HG03060 (cell line): ENCODE data around the gene C19orf53.

Experiments used
- ATAC-seq: cut with Tn5 transposase; IDR thresholded peaks from one replicate; pipeline ENCODE4 v1.9.1; 2021; ENCODE audit warnings: low read depth, moderate number of reproducible peaks; ENCODE audit not compliant: unreplicated experiment

Gene C19orf53

DNA sequence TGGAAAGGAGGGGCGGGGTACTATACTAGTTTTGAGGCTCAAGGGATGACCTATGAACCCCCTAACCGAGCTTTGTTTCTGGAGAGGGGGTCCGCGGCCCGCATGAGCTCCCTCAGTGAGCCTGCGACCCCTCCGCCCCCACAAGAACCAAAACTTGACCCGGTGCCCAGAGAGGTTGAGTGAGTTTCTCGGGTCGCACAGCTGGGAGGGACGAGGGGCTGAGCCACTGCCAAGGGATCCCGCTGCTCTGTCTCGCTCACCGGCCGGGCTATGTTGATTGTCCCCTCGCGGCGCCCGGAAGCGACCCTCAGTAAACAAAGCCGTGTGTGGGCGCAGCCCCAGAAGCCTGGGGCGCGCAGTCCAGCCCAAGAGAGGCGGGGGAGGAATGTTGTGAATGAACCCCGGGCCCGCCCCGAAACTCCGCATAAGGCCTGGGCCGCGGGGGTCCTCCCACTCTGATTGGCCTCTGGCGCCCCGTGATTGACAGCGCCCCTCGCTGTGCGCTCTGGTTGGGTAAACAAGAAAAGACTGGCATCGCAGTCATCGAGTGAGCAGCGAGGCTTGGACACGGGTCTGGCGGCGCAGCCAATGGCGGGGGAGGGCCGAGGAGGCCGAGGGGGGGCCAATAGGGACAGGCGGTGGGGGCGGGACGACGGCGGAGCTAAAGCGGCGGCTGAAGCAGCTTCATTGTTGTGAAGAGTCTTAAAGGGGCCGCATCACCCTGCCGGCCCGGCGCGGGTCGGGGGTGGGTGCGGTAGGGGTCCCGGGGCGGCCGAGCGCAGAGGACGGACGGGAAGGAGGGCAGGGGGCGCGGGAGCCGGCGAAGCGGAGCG is 20.7 kb downstream of the C19orf53 start, which contains the start of gene ZSWIM4:
ZSWIM4 (plus strand) TSS at position 687 of the 833 bp plus-strand sequence. CDS start 206 bp downstream, outside the sequence.
- peak; percentile 86 for ATAC-seq

DNA sequence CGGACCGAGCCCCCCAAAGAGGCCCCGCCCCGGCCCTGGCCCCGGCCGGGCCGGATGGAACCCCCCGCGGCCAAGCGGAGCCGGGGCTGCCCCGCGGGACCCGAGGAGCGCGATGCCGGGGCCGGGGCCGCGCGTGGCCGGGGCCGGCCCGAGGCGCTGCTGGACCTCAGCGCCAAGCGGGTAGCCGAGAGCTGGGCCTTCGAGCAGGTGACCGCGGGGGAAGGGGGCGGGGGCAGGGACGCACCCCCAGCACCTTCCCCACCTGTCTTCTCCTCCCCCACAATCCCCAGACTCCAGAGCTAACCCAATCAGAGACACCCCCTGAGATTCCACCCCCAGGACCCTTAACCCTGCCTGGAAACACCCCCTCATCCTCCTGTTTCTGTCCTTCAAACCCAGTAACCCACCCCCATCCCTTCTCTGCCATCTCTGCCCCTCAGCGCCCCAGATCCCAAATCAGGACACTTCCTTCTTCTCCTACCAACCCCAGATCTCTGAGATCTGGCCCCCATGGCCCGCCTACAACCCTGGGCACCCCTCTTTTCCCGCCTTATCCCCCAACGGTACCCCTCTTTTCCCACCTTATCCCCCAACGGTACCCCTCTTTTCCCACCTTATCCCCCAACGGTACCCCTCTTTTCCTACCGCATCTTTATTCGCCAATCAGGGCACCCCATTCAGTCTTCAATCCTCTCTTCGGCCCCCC is 21.5 kb downstream of the C19orf53 start:
- ATAC-seq = no peak

DNA sequence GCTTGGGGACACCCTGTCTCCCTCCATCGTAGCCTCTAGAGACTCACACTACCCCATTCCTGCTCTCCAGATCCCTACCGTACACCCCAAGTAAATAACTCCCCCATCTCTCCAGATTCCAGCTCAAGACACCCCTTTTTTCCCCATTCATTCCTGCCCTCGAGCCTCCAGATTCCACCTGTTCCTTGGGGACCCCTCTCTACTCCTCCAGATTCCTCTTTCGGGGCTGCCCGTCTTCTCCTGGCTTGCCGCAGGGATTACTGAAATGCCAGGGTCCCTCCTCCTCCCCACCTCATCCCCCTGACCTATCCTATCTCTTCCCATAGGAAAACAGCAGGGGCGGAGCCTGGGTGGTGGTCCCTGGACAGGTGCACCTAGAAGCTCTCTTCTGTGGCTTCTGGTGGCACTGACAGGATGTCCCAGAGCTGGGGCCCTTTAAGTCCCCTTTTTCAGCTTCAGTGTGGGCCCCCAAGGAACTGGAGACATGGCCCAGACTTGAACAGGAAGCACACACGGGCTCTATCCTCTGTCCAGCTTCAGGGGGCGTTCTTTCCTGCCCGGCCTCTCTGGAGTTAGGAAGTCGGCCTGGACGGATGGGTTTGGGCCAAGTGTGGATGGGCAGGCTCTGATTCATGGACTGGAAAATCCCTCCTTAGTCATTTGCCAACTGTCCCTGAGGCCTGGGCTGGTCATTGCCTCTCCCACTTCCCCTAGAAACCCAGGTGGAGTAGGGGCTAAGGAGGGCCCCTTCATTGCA is 22.2 kb downstream of the C19orf53 start:
- ATAC-seq = no peak

DNA sequence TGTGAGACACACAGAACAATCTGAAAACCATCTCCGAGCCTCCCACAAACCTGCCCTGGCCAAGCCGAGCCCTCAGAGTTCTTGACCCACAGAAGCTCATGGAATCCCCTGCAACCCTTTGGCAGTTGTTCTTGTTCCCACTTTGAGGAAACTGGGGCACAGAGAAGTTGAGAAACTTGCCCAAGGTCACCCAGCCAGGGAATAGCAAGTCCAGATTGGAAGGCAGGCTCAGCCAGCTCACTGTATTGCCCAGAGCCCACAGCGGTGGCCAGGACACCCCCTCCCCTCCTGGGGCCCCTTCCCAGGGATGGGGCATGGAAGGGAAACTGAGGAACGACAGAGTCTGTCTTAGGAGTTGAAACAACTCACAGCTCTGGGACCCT is 22.8 kb downstream of the C19orf53 start:
- ATAC-seq = no peak

DNA sequence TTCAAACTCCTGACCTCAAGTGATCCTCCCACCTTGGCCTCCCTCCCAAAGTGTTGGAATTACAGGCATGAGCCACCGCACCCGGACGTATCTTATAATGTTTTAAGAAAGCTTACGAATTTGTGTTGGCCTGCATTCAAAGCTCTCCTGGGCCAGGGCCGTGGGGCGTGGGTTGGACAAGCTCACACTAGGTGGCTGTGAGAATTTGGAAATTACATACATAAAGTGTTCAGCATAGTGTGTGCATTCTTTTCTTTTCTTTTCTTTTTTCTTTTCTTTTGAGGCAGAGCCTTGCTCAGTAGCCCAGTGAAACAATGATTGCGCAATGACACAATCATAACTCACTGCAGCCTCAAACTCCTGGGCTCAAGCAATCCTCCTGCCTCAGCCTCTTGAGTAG is 23.6 kb downstream of the C19orf53 start:
- ATAC-seq = no peak

DNA sequence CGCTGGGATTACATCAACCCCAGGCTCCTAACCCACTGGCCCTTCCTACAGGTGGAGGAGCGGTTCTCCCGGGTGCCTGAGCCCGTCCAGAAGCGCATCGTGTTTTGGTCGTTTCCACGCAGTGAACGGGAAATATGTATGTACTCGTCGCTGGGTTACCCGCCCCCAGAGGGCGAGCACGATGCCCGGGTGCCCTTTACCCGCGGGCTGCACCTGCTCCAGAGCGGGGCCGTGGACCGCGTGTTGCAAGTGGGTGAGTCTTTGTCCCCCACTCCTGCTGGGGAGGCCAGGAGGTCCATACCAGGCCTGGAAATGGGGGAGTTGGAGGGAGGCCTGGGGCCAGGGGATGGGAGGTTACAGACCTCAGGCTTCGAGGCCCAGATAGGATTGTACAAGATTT is 25.4 kb downstream of the C19orf53 start:
- no peak for ATAC-seq

DNA sequence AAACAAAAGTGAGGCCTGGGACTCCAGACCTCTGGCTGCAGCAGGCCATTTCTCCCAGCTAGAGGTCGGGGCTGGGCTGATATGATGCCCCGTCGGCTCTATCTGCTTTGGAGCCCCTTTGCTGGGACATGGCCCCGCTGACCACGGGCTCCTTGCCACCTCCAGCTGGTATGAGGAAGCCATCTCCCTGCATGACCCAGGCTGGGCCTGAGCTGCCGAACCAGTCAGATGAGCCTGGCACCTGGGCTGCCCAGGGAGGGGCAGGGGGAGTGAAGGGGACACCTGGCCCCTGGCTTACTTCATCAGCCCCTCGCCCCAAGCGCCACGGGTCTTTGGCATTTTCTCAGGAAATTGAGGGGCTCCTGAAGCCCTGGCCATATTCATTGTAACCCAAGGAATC is 28.8 kb downstream of the C19orf53 start:
- ATAC-seq = no peak

GRCh38 chr19:13804830-13805683 is 30.8 kb downstream of the C19orf53 start:
- no peak for ATAC-seq

DNA sequence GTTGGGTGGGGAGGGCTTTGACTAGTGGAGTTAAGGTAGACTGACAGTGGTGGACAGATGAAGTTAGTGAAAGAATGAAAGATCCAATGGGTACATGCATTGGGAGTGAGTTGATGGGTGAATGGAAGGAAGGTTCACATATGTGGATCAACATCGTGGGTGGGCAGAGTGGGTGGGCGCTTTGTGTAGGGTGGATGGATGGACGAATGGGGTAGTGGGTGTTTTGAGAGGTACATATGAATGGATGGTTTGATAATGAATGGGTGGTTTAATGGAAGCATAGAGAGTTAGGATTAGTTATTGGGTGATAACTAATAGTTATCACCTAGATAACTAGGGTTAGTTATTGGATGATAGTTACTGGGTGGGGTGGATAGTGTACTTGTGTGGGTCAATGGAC is 32.5 kb downstream of the C19orf53 start:
- ATAC-seq = no peak

DNA sequence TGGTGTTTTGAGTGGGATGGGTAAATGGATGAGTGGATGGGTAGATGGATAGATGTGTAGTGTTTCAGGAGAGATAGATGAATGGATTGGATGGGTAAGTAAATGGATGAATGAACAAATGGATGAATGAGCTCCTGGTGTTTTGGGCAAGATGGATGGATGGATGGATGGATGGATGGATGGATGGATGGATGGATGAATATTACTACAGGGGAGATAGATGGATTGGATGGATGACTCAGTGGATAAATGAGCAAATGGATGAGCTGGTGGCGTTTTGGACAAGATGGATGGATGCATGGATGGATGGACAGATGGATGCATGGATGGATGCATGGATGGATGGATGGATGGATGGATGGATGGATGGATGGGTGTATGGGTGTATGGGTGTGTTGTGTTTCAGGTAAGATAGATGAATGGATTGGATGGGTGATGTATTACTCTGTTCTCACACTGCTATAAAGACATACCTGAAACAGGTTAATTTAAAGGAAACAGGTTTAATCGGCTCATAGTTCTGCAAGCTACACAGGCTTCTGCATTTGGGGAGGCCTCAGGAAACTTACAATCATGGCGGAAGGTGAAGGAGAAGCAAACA is 33.3 kb downstream of the C19orf53 start:
- no peak for ATAC-seq

DNA sequence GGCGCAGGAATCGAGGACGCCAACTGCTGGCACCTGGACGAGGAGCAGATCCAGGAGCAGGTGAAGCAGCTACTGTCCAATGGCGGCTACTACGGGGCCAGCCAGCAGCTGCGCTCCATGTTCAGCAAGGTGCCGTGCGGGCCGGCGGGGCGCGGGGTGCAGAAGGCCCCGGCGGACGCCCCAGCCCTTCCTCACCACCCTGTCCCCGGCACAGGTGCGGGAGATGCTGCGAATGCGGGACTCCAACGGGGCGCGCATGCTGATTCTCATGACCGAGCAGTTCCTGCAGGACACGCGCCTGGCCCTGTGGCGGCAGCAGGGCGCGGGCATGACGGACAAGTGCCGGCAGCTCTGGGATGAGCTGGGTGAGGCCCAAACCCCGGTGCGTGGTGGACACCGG is 34.6 kb downstream of the C19orf53 start:
- ATAC-seq = no peak

DNA sequence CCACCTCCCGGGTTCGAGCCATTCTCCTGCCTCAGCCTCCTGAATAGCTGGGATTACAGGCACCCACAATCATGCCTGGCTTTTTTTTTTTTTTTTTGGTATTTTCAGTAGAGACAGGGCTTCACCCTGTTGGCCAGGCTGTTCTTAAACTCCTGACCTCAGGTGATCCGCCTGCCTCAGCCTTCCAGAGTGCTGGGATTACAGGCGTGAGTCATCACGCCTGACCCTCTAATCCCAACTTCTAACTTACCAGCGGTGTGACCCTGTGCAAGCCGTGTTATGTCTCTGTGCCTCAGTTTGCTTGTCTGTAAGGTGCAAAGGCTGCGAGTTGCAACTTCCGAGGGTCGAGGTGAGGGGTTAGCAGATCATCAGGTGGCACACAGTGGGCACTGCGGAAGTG is 38.3 kb downstream of the C19orf53 start:
- no peak for ATAC-seq

DNA sequence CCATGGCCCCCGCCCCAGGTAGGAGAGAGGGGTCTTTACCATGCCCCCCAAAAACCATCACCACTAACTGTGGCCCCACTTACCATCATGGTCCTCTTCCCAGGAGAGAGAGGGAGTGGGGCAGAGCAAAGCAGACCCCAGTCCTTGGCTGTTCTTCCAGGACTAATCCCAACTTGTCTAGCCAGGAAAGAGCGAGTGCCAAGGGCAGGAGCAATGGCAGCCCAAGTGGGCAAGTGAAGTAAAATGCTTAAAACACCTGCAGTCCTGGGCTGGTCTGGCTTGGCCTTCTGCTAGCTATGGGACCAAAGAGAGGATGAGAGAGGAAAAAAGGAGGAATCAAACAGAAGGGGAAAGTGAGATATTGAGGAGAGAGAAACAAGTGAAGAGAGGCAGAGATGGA is 38.9 kb downstream of the C19orf53 start:
- no peak for ATAC-seq

DNA sequence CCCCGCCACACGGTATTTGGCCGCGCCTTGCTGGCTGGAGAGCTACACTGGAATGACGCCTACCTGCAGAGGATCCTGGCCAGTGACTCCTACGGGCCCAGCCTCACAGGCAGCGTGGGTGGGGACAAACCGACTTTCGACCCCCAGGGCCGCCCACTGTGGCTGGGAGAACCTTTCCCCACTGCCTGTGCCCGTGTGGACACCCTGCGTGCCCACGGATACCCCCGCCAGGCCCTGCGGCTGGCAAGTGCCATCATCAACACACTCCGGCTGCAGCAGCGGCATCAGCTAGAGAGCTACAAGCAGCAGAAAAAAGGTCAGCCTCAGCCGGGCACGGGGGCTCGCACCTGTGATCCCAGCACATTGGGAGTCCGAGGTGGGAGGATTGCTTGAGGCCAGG is 40.3 kb downstream of the C19orf53 start:
- ATAC-seq = no peak

DNA sequence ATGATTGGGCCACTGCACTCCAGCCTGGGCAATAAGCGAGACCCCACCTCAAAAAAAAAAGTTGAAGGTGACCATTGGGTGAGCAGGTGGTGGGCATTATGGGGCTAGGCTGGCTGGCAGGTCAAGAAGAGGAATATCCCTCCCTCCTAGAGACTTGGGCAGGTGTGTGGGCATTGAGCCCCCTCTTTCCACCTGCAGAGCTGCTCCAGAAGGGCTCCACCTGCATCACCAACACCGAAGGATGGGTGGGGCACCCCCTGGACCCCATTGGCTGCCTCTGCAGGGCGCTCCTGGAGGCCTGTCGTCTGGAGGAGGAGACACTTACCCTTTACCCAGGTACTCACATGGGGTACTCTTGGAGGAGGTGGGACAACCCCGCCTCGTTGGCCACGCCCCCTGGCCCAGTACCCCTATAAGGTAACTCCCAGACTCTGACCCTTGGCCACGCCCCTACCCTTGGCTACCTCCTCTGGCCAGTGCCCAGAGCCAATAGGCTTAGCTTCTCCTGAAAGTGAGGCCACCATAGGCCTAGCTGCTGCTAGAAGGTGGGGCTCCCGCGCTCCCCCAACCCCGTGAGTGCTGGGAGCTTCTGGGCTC is 42.9 kb downstream of the C19orf53 start:
- ATAC-seq = no peak

GRCh38 chr19:13817615-13818371 is 43.5 kb downstream of the C19orf53 start:
- ATAC-seq = no peak

- no peak for ATAC-seq
Observed at GRCh38 chr19:13819238-13819637, 45.0 kb downstream of the C19orf53 start.

DNA sequence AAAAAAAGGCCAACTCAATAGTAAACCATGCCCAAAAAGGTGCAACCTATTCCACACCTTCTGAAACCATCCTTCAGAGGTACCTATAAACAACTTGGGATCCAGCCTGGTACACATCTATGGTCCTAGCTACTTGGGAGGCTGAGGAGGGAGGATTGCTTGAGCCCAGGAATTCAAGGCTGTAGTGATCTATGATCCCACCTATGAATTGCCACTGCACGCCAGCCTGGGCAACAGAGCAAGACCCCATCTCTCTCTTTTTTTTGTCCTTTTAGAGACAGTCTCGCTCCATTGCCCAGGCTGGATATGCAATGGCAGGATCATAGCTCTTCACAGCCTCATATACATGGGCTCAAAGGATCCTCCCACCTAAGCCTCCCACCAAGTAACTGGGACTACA is 47.0 kb downstream of the C19orf53 start:
- no peak for ATAC-seq

- ATAC-seq = no peak
Observed at GRCh38 chr19:13823256-13823655, 49.0 kb downstream of the C19orf53 start.
